OCI-LY3 (cell line): ENCODE measurements around the gene DEFB112.

Source experiments
- H2AFZ ChIP-seq: fragments of 200-600, 300-600 bp; shearing (Covaris generic); 2 replicates; pipeline ENCODE4 v1.6.0; 2014; ENCODE audit warnings: antibody characterized with exemption, low read depth, low read length
- H3K27ac ChIP-seq: fragments of 200-600, 300-600 bp; sonication (generic); 2 replicates; pipeline ENCODE4 v1.5.1; 2014; ENCODE audit warnings: mild to moderate bottlenecking, low read length, moderate library complexity, mixed read lengths
- H3K27me3 ChIP-seq: fragments of 200-600, 300-600 bp; sonication (generic); 2 replicates; pipeline ENCODE4 v1.6.1; 2014; ENCODE audit warnings: low read depth, low read length, mixed read lengths
- H3K36me3 ChIP-seq: fragments of 200-600, 300-600 bp; sonication (generic); replicated peaks from 2 replicates; pipeline ENCODE3; 2014; ENCODE audit warnings: low read depth, low read length, mixed read lengths
- H3K4me1 ChIP-seq: fragments of 300-600, 200-600 bp; sonication (generic); 2 replicates; pipeline ENCODE4 v1.6.1; 2014; ENCODE audit warnings: low read length, mixed read lengths
- H3K4me2 ChIP-seq: fragments of 200-600, 300-600 bp; sonication (generic); 2 replicates; pipeline ENCODE4 v1.6.1; 2014; ENCODE audit warnings: low read length, mixed read lengths
- H3K4me3 ChIP-seq: fragments of 300-600, 200-600 bp; sonication (generic); 2 replicates; pipeline ENCODE4 v1.5.1; 2014; ENCODE audit warnings: antibody characterized with exemption, mild to moderate bottlenecking, low read length, moderate library complexity
- H3K79me2 ChIP-seq: fragments of 300-600, 200-600 bp; shearing (Covaris generic); 2 replicates; pipeline ENCODE4 v1.6.1; 2014; ENCODE audit warnings: mild to moderate bottlenecking, low read length, mixed read lengths
- H3K9ac ChIP-seq: fragments of 300-600, 200-600 bp; shearing (Covaris generic); 2 replicates; pipeline ENCODE4 v1.6.0; 2014; ENCODE audit warnings: mild to moderate bottlenecking, low read length, moderate library complexity
- H3K9me3 ChIP-seq: fragments of 200-600, 300-600 bp; shearing (Covaris generic); 2 replicates; pipeline ENCODE4 v1.6.1; 2014; ENCODE audit warnings: low read length, mixed read lengths; ENCODE audit not compliant: insufficient read depth
- H4K20me1 ChIP-seq: fragments of 200-600, 300-600 bp; sonication (generic); 2 replicates; pipeline ENCODE4 v1.6.1; 2016; ENCODE audit warnings: low read length, mixed read lengths; ENCODE audit not compliant: insufficient read depth
- EZH2phosphoT487 ChIP-seq: fragments of 200-600 bp; shearing (Covaris generic); IDR thresholded peaks from 2 replicates; pipeline ENCODE4 v1.6.1; 2018; ENCODE audit warnings: antibody characterized with exemption, mixed run types, low read depth
- TF ChIP-seq, protein P1 (sequence below): fragments of 200-600, 300-600 bp; sonication (generic); IDR thresholded peaks from 2 replicates; pipeline ENCODE4 v1.5.1; 2014; ENCODE audit warnings: antibody characterized with exemption, low read length, low read depth

Gene DEFB112

DNA sequence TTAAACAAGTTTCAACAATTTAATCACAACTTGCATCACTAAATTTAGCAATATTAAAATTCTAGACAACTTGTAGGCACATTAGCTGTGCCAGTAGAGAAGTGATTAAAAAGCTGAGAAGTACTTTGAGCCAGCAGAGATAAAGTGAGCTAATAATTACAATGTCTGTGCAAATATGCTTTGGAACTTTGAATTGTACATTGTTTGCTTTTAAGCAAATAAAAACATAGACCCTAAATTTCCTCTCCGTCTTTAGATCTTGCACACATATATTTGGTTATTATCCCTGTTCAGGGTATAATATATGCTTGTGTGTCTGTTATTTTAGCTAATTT, 44.2 kb upstream of the DEFB112 start:
- Histone ChIP-seq H3K9ac (no peak overlapping the region), H3K9me3 (no peaks in the 10 kb centered on the region; the same call in 1 of the 2 replicates), H3K27me3 (no peaks in the 10 kb centered on the region), H2AFZ (0 out of 2 replicates have a peak overlapping the region, but pooled peaks have one; percentile 23), H3K79me2 (no peaks in the 10 kb centered on the region), H3K36me3 (no peaks in the 10 kb centered on the region), H3K4me3 (no peak overlapping the region), H4K20me1 (no peaks in the 10 kb centered on the region), H3K4me2 (no peak overlapping the region), H3K4me1 (no peaks in the 10 kb centered on the region), H3K27ac (no peak overlapping the region)
- TF ChIP-seq EZH2phosphoT487: no peak
- TF ChIP-seq, protein P1, sequence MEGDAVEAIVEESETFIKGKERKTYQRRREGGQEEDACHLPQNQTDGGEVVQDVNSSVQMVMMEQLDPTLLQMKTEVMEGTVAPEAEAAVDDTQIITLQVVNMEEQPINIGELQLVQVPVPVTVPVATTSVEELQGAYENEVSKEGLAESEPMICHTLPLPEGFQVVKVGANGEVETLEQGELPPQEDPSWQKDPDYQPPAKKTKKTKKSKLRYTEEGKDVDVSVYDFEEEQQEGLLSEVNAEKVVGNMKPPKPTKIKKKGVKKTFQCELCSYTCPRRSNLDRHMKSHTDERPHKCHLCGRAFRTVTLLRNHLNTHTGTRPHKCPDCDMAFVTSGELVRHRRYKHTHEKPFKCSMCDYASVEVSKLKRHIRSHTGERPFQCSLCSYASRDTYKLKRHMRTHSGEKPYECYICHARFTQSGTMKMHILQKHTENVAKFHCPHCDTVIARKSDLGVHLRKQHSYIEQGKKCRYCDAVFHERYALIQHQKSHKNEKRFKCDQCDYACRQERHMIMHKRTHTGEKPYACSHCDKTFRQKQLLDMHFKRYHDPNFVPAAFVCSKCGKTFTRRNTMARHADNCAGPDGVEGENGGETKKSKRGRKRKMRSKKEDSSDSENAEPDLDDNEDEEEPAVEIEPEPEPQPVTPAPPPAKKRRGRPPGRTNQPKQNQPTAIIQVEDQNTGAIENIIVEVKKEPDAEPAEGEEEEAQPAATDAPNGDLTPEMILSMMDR: no peak

DNA sequence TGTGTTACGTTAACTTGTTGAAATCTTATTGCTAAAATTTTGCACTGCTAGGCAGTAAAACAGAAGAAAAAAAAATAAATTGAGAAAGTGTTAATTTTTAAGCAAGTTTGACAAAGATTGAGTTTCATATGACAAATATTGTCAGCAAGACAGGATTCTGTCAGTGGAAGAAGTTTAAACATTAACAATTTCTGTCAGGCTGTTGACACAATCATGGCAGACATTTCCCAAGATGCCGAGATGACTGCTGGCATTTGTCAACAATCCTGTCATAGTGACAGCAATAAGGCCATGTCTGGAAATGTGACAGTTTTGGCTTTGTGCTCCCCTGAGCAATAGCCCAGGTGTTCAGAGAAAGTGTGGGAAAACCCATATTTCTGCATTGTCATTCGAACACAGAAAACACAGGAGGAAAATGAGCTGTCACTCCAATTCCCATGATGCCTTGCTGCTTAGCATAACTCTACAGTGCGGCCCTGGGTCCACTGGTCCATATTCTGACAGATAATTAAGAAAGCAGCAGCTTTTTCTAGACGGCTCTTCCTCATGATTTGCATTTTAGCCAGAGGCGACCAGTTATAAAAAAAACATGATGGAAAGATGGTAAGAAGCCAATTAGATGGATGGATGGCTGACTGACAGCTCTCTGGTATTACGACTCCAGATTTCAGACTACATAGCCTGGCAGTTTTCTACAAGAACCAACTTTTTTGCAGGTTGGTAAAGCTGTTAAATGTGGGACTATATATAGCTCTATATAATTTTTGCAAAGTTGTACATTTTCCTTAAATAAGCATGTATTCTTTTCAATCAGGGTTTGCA, 43.6 kb upstream of the DEFB112 start:
- Histone ChIP-seq H3K9me3 (no peaks in the 10 kb centered on the region; the same call in 1 of the 2 replicates), H3K79me2 (no peaks in the 10 kb centered on the region), H3K9ac (no peak overlapping the region), H4K20me1 (no peaks in the 10 kb centered on the region), H3K27ac (no peak overlapping the region), H3K4me2 (no peak overlapping the region; the same call in 1 of the 2 replicates), H3K27me3 (no peaks in the 10 kb centered on the region), H3K4me3 (no peak overlapping the region), H3K4me1 (no peaks in the 10 kb centered on the region), H3K36me3 (no peaks in the 10 kb centered on the region), H2AFZ (peak overlapping the region; percentile 23; the same call in 1 of the 2 replicates)
- TF ChIP-seq, protein P1: no peak
- no peak for TF ChIP-seq EZH2phosphoT487

DNA sequence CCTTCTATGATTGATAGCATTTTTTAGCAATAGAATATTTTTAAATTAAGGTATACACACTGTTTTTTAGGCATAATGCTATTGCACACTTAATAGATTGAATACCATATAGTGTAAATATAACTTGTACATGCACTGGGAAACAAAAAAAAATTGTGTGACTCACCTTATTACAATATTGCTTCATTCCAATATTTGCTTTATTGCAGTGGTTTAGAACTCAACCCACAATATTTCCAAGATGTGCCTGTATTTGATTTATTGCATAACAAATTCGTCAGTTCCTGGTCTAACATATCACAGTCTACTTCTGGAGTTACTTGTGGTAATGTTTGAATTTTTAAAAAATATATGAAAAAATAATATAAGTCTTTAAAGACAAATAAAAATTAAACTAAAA, 41.9 kb upstream of the DEFB112 start:
- no peak overlapping the region for H3K4me3 ChIP-seq
- TF ChIP-seq EZH2phosphoT487: no peak
- TF ChIP-seq, protein P1: no peak
- H3K9ac ChIP-seq: no peak overlapping the region
- H2AFZ ChIP-seq: no peak overlapping the region
- H3K27me3 ChIP-seq: no peaks in the 10 kb centered on the region
- H3K36me3 ChIP-seq: no peaks in the 10 kb centered on the region
- H4K20me1 ChIP-seq: no peaks in the 10 kb centered on the region
- H3K4me1 ChIP-seq: no peaks in the 10 kb centered on the region
- no peaks in the 10 kb centered on the region for H3K9me3 ChIP-seq
- H3K79me2 ChIP-seq: no peaks in the 10 kb centered on the region
- no peak overlapping the region for H3K27ac ChIP-seq
- H3K4me2 ChIP-seq: no peak overlapping the region

DNA sequence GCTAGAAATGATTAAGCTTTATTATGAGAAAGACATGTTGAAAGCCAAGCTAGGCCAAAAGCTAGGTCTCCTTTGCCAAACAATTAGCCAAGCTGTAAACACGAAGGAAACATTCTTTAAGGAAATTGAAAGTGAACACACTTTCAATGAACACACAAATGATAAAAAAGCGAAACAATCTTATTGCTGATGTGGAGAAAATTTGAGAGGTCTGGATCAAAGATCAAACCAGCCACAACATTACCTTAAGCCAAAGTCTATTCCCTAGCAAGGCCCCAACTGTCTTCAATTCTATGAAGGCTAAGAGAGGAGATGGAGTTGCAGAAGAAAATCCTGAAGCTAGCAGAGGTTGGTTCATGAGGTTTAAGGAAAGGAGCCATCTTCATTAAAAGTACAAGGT, 40.2 kb upstream of the DEFB112 start:
- Histone ChIP-seq H3K4me3 (no peak overlapping the region), H3K4me1 (no peaks in the 10 kb centered on the region), H3K27ac (no peak overlapping the region), H2AFZ (no peak overlapping the region), H3K79me2 (no peaks in the 10 kb centered on the region), H3K4me2 (no peak overlapping the region), H3K27me3 (no peaks in the 10 kb centered on the region), H3K36me3 (no peaks in the 10 kb centered on the region), H4K20me1 (no peaks in the 10 kb centered on the region), H3K9me3 (no peaks in the 10 kb centered on the region), H3K9ac (no peak overlapping the region)
- TF ChIP-seq, protein P1: no peak
- TF ChIP-seq EZH2phosphoT487: no peak
